22Rv1 (cell line): Measurements from ENCODE around the gene CEP57.

ENCODE experiments used
- H3K27ac ChIP-seq: fragments of 450-650 bp; 2 replicates; pipeline ENCODE4 v1.5.1; 2017
- CTCF ChIP-seq: fragments of 450-650 bp; IDR thresholded peaks from 2 replicates; pipeline ENCODE4 v1.5.1; 2017; ENCODE audit warnings: mild to moderate bottlenecking
- ZFX ChIP-seq: fragments of 450-650 bp; IDR thresholded peaks from 2 replicates; pipeline ENCODE4 v1.6.1; 2017; ENCODE audit warnings: antibody characterized with exemption, borderline replicate concordance

CEP57 gene

GRCh38 chr11:95821640-95822039 is 31.3 kb downstream of the CEP57 start:
- TF ChIP-seq CTCF: no peak
- TF ChIP-seq ZFX: no peak
- H3K27ac ChIP-seq: no peak overlapping the region

- no peak overlapping the region for H3K27ac ChIP-seq
- TF ChIP-seq CTCF (no peak), ZFX (no peak)
Observed at GRCh38 chr11:95827696-95828095, 37.4 kb downstream of the CEP57 start.

- H3K27ac ChIP-seq: no peak overlapping the region
- TF ChIP-seq ZFX (no peak), CTCF (no peak)
Observed at GRCh38 chr11:95829580-95830259, 39.4 kb downstream of the CEP57 start.

- no peak overlapping the region for H3K27ac ChIP-seq
- TF ChIP-seq ZFX: no peak
- TF ChIP-seq CTCF: no peak
Observed at GRCh38 chr11:95831198-95831883, 41.0 kb downstream of the CEP57 start.

- TF ChIP-seq ZFX (no peak), CTCF (no peak)
- no peak overlapping the region for H3K27ac ChIP-seq
Observed at GRCh38 chr11:95832763-95833162, 42.5 kb downstream of the CEP57 start.

GRCh38 chr11:95833378-95833777 is 43.1 kb downstream of the CEP57 start:
- H3K27ac ChIP-seq: no peak overlapping the region
- no peak for TF ChIP-seq CTCF
- TF ChIP-seq ZFX: no peak

GRCh38 chr11:95835351-95835750 is 45.1 kb downstream of the CEP57 start:
- TF ChIP-seq ZFX (no peak), CTCF (no peak)
- H3K27ac ChIP-seq: no peak overlapping the region
